IMR-90 (cell line): ENCODE data around the gene CCND1.

Experiments used
- BHLHE40 ChIP-seq: fragments of 150-350 bp; IDR thresholded peaks from 2 replicates; pipeline ENCODE4 v1.6.1; 2016; ENCODE audit warnings: mild to moderate bottlenecking, low read depth, low read length
- CEBPB ChIP-seq: IDR thresholded peaks from 2 replicates; pipeline ENCODE4 v1.6.1; 2012; ENCODE audit warnings: low read depth, low read length, improper control_type of control experiment
- CHD1 ChIP-seq: IDR thresholded peaks from 2 replicates; pipeline ENCODE4 v1.6.1; 2012; ENCODE audit warnings: low read depth, low read length, improper control_type of control experiment
- MAFK ChIP-seq: IDR thresholded peaks from 2 replicates; pipeline ENCODE4 v1.6.1; 2012; ENCODE audit warnings: low read depth, low read length, improper control_type of control experiment
- MXI1 ChIP-seq: IDR thresholded peaks from 2 replicates; pipeline ENCODE4 v1.6.1; 2012; ENCODE audit warnings: low read depth, mild to moderate bottlenecking, low read length, moderate library complexity, borderline replicate concordance
- NFE2L2 ChIP-seq: fragments of 150-350 bp; IDR thresholded peaks from 2 replicates; pipeline ENCODE4 v1.6.1; 2016; ENCODE audit warnings: low read depth, mild to moderate bottlenecking, low read length
- POLR2A ChIP-seq: IDR thresholded peaks from 2 replicates; pipeline ENCODE4 v1.6.1; 2012; ENCODE audit warnings: mild to moderate bottlenecking, low read depth, low read length
- RAD21 ChIP-seq: IDR thresholded peaks from 2 replicates; pipeline ENCODE4 v1.6.1; 2012; ENCODE audit warnings: low read length, improper control_type of control experiment
- RCOR1 ChIP-seq: IDR thresholded peaks from 2 replicates; pipeline ENCODE4 v1.6.1; 2012; ENCODE audit warnings: mild to moderate bottlenecking, low read length, improper control_type of control experiment; ENCODE audit not compliant: insufficient replicate concordance
- RFX5 ChIP-seq: IDR thresholded peaks from 2 replicates; pipeline ENCODE4 v1.8.0; 2012; ENCODE audit warnings: low read depth, mild to moderate bottlenecking, low read length, moderate library complexity
- SMC3 ChIP-seq: fragments of 150-350 bp; IDR thresholded peaks from 2 replicates; pipeline ENCODE4 v1.6.1; 2016; ENCODE audit warnings: low read depth, mild to moderate bottlenecking, antibody characterized with exemption, low read length, moderate library complexity
- TF ChIP-seq, protein P1 (sequence below): conservative IDR thresholded peaks from 2 replicates; pipeline ENCODE4 v1.5.1; 2012; ENCODE audit warnings: mild to moderate bottlenecking, low read depth, low read length, improper control_type of control experiment

DNA sequence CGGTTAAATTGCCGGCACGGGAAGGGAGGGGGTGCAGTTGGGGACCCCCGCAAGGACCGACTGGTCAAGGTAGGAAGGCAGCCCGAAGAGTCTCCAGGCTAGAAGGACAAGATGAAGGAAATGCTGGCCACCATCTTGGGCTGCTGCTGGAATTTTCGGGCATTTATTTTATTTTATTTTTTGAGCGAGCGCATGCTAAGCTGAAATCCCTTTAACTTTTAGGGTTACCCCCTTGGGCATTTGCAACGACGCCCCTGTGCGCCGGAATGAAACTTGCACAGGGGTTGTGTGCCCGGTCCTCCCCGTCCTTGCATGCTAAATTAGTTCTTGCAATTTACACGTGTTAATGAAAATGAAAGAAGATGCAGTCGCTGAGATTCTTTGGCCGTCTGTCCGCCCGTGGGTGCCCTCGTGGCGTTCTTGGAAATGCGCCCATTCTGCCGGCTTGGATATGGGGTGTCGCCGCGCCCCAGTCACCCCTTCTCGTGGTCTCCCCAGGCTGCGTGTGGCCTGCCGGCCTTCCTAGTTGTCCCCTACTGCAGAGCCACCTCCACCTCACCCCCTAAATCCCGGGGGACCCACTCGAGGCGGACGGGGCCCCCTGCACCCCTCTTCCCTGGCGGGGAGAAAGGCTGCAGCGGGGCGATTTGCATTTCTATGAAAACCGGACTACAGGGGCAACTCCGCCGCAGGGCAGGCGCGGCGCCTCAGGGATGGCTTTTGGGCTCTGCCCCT lies 529 bp upstream of the CCND1 start:
- no peak for TF ChIP-seq NFE2L2
- TF ChIP-seq MAFK: no peak
- TF ChIP-seq, protein P1, sequence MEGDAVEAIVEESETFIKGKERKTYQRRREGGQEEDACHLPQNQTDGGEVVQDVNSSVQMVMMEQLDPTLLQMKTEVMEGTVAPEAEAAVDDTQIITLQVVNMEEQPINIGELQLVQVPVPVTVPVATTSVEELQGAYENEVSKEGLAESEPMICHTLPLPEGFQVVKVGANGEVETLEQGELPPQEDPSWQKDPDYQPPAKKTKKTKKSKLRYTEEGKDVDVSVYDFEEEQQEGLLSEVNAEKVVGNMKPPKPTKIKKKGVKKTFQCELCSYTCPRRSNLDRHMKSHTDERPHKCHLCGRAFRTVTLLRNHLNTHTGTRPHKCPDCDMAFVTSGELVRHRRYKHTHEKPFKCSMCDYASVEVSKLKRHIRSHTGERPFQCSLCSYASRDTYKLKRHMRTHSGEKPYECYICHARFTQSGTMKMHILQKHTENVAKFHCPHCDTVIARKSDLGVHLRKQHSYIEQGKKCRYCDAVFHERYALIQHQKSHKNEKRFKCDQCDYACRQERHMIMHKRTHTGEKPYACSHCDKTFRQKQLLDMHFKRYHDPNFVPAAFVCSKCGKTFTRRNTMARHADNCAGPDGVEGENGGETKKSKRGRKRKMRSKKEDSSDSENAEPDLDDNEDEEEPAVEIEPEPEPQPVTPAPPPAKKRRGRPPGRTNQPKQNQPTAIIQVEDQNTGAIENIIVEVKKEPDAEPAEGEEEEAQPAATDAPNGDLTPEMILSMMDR: no peak
- TF ChIP-seq POLR2A: no peak
- no peak for TF ChIP-seq RCOR1
- TF ChIP-seq RFX5: no peak
- peak; percentile 16; the same call in 1 of the 2 replicates for TF ChIP-seq SMC3
- TF ChIP-seq RAD21: no peak
- no peak for TF ChIP-seq CHD1
- TF ChIP-seq MXI1: peak; percentile 82; the same call in 1 of the 2 replicates
- TF ChIP-seq CEBPB: no peak
- no peak for TF ChIP-seq BHLHE40
